GM19193 (cell line): ENCODE measurements around the gene DNAJC16.

Source experiments
- POLR2A ChIP-seq: IDR thresholded peaks from 4 replicates; pipeline ENCODE4 v1.6.1; 2011; ENCODE audit not compliant: insufficient read depth, insufficient read length; ENCODE audit errors: extremely low read depth

The DNAJC16 gene

DNA sequence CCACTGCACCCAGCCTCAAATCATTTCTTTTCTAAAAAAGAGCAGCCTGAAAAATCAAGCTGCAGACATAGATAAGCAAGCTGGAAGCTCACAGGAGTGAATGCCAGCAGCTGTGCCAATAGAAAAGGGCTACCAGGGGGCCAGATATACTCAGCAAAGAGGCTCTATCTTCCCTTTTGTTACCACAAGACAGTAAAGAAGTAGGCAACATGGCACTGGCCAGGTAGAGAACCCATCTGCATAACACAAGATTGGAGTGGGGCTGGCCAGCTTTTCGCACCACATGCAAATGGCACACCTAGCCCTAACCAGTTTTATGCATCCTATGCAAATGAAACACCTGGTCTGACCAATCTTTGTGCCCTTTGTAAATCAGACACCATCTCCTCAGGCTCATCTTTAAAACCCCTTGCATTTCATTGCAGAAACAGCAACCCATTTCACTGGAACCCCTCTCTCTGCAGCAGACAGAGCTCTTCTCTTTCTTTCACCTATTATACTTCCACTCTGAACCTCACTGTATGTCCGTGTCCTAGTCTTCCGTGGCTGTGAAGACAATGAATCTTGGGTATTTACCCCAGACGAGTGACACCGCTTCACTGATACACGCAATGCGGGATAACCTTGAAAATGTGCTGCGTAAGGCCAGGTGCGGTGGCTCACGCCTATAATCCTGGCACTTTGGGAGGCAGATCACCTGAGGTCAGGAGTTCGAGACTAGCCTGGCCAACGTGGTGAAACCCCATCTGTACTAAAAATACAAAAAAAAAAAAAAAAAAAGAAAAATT lies 17.8 kb upstream of the DNAJC16 start:
- no peak for TF ChIP-seq POLR2A

- no peak for TF ChIP-seq POLR2A
Observed at GRCh38 chr1:15509586-15509985, 17.1 kb upstream of the DNAJC16 start.

DNA sequence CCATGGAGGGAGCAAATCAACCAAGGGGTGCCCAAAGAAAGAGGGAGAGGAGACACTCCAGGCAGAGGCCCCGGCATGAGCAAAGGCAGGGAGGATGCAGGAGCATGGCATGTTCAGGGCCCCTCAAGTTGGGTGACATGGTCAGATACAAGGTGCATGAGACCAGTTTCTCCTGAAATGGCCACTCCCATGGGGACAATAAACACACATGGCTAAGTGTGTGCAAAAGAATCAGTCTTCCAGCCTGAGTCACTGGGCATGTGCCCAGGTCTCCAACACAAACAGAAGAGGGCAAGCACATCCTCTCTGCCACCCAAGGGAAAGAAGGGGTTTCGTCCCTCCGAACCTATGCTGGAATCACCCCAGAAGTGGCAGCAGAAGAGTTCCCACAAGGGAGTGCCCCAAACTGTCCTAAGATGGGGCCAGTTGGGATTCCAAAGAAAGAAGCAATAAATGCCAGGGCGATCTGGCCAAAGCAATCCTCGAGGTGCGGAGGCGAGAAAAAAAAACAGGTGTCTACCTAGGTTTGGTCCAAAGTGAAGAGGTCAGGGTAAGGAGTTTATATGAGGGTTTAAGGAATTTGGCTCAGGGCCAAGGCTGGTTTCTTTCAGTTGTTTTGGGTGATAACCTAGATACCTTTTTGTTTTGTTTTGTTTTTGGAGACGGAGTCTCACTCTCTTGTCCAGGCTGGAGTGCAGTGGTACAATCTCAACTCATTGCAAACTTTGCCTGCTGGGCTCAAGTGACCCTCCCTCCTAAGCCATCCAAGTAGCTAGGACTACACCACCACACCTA lies 15.8 kb upstream of the DNAJC16 start:
- TF ChIP-seq POLR2A = no peak

DNA sequence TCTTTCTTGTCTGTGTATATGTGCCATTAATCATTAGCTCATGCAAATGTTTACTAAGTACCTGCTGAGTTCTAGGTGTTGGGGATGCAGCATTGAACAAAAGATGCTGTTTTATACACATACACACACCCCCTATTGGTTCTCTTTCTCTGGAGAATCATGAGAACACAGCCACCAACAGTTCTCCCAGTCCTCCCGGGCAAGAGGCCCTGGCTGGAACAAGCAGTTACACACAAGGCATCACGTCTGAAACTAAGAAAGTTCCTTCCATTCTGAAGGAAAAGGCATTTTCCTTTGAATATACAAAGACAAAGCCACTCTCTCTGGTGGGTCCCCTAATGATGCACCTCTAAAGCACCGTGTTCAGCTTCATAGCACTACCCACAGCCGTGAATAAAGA lies 13.5 kb upstream of the DNAJC16 start:
- no peak for TF ChIP-seq POLR2A

DNA sequence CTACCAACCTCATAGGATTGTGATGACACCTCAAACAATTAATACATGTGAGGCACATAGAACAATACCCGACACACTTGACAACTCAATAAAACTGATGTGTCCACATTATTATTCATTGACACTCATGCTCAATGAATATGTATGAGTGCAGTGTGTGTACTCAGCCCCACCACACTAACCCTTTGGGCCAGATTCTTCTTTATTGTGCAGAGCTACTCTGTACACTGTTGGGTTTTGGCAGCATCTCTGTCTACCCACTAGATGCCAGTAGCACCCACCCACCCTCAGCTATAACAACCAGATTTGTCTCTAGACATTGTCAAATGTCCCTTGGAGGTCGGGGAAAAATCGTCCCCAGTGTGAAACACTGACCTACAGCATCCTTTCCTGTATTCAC lies 12.7 kb upstream of the DNAJC16 start:
- TF ChIP-seq POLR2A = no peak

DNA sequence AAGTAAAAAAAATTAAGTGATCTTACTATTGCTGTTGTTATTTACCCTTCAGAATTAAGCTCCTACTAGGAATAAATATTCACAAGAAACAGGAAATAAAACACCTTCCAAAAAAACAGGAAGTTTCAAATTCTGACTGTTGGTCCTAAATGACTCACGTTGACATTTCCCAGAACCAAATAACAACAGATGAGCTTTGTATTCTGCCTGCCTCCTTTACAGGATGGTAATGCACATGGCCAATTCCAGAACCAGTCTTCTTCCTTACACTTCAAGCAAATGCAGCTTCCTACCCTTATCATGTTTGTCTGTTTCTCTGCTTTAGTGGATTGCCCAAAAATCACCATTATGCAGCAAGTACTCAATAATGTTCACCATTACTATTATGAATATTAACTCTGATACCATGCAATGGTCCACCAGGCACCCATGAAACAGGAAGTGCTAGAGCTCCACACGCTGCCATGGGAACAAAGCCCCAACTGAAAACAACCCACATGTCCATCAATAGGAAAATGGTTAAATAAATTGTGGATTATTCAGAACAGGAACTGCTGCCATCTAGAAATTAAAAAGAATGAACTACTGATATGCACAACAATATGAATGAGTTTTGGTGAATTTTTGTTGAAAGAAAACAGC lies 11.5 kb upstream of the DNAJC16 start:
- no peak for TF ChIP-seq POLR2A

GRCh38 chr1:15519625-15520024 lies 7.0 kb upstream of the DNAJC16 start:
- no peak for TF ChIP-seq POLR2A

- no peak for TF ChIP-seq POLR2A
Observed at GRCh38 chr1:15522551-15522950, 4.1 kb upstream of the DNAJC16 start.

DNA sequence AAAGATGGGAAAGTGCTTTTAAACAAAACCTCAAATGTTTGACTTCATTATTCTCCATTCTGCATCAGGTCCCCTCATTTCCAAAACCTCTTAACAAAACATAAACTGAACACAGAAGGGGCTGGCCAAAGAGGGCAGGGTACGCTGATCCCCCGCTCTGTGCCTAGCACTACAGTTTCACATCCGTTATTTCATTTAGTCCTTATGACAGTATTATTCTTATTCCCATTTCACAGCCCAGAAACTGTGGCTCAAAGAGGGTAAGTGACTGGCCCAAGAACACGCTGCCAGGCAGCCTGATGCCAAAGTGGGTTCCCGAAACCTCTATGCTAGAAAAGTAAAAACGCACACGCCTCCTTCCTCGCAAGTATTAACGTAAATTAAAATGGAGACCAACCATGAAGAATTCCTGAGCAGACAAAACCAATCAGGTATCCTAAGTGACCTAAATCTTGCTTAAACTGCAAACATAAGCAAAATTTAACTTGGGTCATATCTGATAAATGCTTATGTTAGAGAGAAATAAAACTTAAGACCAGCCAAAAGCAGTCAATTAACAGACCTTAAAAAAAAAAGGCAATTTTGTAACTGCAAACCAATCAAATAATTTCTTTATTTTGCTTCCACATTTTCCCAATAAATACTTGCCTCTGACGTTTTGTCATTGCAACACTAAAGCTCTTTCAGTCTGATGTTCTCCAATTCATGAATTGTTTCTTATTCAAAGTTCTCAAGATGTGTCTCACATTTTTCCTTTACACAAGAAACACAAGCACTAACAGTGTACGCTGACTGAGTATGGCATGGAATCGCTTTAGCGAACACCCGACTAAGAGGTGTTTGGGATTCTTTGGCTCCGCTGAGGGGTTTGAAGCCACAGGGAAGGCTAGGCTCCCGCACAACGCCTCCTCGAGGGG lies 3.3 kb upstream of the DNAJC16 start:
- no peak for TF ChIP-seq POLR2A

- peak; percentile 63 for TF ChIP-seq POLR2A
Observed at GRCh38 chr1:15524021-15524282, 2.7 kb upstream of the DNAJC16 start, which contains the start of gene CASP9. CASP9 (minus strand) TSS chr1:15524215; CDS start chr1:15524200, 15 bp downstream.

DNA sequence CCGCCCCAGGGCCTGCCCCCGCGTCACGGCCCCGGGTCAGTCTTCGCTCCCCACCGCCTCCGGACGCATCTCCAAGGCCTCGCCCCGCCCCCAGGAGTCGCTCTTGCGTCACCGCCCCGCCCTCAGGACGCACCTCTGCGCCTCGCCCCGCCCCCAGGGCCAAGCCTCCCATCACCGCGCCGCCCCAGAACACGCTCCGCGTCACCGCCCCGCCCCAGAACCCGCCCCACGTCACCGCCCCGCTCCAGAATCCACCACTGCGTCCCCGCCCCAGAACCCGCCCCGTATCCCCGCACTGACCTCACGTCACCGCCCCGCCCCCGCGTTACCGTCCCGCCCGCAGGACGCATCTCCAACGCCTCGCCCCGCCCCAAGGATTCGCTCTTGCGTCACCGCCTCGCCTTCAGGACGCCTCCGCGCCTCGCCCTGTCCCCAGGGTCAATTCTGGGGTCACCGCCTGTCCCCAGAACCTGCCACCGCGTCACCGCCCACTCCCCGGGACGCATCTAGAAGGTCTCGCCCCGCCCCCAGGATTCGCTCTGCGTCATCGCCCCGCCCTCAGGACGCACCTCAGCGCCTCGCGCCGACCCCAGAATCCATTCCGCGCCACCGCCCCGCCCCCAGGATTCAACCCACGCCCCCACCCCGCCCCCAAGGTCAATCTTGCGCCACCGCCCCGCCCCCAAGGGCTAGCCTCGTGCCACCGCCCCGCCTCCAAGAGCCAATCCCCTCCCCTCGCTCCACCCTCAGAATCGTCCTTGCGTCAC lies 2.2 kb upstream of the DNAJC16 start:
- no peak for TF ChIP-seq POLR2A

DNA sequence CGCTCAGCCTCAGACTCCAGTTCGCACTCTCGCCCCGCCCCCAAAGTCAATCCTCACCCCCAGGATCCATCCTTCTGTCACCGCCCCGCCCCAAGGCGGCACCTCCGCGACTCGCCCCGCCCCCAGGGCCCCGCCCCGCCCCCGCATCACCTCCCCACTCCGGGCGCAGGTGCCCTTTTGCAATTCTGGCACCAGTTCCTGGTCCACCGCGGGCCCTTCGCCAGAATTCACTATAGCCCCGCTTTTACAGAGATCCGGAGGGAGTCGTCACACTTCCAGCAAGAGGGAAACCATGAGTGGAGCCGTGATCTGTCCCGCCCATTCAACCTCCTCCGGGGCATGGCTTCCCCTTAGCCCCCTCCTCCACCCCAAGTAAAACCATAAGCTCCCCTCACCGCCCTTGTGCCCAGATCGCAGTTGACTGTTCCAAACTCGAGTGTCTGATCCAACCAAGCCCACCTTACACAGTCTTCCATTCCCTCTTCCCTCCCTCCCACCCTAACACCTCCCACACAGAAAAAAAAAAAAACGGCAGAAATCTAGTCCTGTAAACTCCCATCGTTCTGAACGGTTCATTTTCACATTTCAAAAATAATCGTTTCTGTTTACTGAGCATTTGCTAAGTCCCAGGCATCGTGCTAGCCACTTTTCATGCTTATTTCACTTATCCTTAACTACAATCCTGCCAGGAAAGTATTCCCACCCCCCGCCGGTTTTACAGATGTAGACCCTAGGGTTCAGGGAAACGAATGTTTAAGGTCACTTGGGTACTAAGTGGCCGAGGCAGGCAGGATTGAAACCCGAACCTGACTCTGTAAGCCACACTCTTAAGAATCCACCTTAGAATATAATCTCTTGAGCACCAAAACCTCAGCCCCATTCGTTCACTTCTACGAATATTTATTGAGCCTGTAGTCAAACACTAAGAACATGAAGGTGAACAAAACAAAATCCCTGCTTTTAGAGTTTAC lies 1.3 kb upstream of the DNAJC16 start:
- peak; percentile 31 for TF ChIP-seq POLR2A

- TF ChIP-seq POLR2A = no peak
Observed at GRCh38 chr1:15526021-15526489, 593 bp upstream of the DNAJC16 start.

DNA sequence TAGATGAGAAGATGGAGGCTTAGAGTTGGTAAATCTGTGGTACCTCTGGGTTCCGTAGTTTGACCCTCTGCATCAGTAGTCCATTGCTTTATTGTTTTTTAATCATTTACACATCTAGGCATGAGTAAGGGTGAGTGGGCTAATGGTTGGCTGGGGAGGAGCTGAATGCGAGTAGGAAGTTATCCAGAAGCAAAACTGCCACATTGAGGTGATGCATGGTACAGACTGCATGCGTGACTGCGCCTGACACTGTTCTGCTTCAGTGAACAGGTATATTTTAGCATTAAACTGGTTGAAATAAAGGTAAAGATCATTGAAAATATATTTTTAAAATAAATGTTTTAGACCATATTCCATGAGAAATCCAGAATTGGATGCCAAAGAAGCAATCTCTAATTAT lies 4.4 kb downstream of the DNAJC16 start:
- TF ChIP-seq POLR2A = no peak

GRCh38 chr1:15531682-15532081 lies 5.0 kb downstream of the DNAJC16 start:
- TF ChIP-seq POLR2A = no peak
